ENCODE measurements around the gene C2orf42. TPM values are rescaled to one million over a fixed set of nuclear protein-coding genes. Genes with fewer than 3 reads are reported as not detected.
"Not testable (repeated sequence)": the region's sequence is repeated elsewhere in the genome, so short reads cannot be mapped to it uniquely, and the experiment has no call there.

Gene C2orf42
- total RNA-seq, 1 experiment from 2014 or later = 6.8 TPM

DNA sequence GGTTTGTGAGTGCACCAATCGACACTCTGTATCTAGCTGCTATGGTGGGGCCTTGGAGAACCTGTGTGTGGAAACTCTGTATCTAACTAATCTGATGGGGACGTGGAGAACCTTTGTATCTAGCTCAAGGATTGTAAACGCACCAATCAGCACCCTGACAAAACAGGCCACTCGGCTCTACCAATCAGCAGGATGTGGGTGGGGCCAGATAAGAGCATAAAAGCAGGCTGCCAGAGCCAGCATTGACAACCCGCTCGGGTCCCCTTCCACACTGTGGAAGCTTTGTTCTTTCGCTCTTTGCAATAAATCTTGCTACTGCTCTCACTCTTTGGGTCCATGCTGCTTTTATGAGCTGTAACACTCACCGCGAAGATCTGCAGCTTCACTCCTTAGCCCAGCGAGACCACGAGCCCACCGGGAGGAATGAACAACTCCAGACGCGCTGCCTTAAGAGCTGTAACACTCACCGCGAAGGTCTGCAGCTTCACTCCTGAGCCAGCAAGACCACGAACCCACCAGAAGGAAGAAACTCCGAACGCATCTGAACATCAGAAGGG, 41.6 kb downstream of the C2orf42 start:
- H3K27me3 Mint-ChIP-seq (ENCODE audit: low read depth); POLR2A ChIA-PET; ATAC-seq; DNase-seq (ENCODE audit: low spot score); H3K4me1 Mint-ChIP-seq; H3K4me3 Mint-ChIP-seq: not testable (repeated sequence)
- H3K36me3 Mint-ChIP-seq = peaks cover 24% of the 10 kb centered on the region
- H3K9me3 Mint-ChIP-seq = peaks cover 10% of the 10 kb centered on the region
- TF ChIP-seq NFYB (CRISPR knock-in tag; conservative IDR thresholded peaks at IDR 0.05; ENCODE audit: low read depth) = peak; percentile 59
- H3K27ac Mint-ChIP-seq = peak overlapping the region; percentile 45; the same call in 1 of the 2 replicates
- CTCF ChIA-PET = interaction anchor here (1.3 to 2.3 kb wide), 2 partner anchors 78 to 235 kb away, joined by 3 to 6 read pairs; partner anchors contain the start of gene MXD1

DNA sequence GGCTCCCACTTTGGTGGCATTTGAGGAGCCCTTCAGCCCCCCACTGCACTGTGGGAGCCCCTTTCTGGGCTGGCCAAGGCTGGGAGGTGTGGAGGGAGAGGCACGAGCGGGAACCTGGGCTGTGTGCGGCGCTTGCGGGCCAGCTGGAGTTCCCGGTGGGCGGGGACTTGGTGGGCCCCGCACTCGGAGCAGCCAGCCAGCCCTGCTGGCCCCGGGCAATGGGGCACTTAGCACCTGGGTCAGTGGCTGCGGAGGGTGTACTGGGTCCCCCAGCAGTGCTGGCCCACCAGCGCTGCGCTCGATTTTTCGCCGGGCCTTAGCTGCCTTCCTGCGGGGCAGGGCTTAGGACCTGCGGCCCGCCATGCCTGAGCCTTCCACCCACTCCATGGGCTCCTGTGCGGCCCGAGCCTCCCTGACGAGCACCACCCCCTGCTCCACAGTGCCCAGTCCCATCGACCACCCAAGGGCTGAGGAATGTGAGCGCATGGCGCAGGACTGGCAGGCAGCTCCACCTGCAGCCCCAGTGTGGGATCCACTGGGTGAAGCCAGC, 42.5 kb downstream of the C2orf42 start:
- not testable (repeated sequence) for H3K4me3 Mint-ChIP-seq
- POLR2A ChIA-PET = interaction anchor here (1.9 kb wide), 1 partner anchor 234 kb away, joined by 7 read pairs; the partner anchor contains the start of gene MXD1
- CTCF ChIA-PET = interaction anchor here (1.0 to 2.3 kb wide), 4 partner anchors 77 to 234 kb away, joined by 3 to 6 read pairs (median 4); partner anchors contain the start of gene MXD1

DNA sequence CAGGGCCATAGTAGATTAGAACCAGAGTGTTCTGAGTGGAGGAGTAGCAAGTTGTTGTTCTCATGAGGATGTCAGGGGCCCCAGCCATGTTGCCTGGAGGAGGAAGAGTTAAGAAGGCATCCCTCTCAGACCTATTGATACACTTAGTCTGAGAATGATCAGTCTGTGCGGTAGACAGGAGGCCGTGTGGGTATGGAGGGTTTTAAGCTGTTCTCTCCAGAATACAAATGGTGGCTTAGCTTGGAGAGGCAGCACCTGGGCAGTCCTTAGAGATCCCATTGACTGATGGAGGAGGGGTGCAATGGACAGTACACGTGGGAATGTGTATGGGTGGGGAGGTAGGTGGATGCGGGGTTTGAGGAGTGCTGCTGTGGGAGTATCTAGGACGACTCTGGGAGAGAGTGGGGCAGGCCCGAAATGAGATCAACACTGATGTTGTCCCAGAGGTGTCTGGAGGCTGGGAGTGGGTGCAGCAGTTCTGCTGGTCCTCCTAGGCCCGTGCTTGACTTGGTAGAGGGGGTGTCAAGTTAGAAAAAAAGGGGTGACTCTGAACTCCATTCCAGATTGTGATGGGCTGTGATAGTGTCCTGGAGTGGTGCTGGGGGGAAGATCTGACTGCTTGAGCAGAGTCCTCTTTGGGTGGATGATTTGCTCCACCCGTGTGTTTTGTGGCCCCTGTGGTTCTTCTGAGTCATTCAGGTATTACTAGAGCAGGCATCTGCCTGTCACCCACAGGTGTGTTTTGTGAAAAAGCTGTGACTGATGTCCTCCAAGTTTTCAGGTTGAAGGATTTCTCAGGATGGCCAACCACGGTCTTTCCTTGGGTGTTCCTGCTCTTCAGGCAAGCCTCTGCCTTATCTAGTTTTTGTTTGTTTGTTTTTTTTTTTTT, 44.7 kb downstream of the C2orf42 start:
- CTCF ChIA-PET = no interaction called here
- POLR2A ChIA-PET = interaction anchor here (0.6 kb wide), 1 partner anchor 66 kb away, joined by 3 read pairs; no protein-coding TSS in a partner anchor
- Mint-ChIP-seq H3K27ac (peak overlapping the region; percentile 59), H3K36me3 (peaks cover 20% of the 10 kb centered on the region), H3K9me3 (peaks cover 10% of the 10 kb centered on the region), H3K4me3 (no peak overlapping the region), H3K27me3 (ENCODE audit: low read depth) (no peaks in the 10 kb centered on the region), H3K4me1 (peaks cover 19% of the 10 kb centered on the region)
- ATAC-seq (no peak), DNase-seq (ENCODE audit: low spot score) (no peak)
- no peak for TF ChIP-seq HMGA2 (CRISPR knock-in tag; IDR thresholded peaks at IDR 0.05)
- no peak for TF ChIP-seq RELA (CRISPR knock-in tag; IDR thresholded peaks at IDR 0.05; ENCODE audit: borderline replicate concordance)
- TF ChIP-seq, protein P1, sequence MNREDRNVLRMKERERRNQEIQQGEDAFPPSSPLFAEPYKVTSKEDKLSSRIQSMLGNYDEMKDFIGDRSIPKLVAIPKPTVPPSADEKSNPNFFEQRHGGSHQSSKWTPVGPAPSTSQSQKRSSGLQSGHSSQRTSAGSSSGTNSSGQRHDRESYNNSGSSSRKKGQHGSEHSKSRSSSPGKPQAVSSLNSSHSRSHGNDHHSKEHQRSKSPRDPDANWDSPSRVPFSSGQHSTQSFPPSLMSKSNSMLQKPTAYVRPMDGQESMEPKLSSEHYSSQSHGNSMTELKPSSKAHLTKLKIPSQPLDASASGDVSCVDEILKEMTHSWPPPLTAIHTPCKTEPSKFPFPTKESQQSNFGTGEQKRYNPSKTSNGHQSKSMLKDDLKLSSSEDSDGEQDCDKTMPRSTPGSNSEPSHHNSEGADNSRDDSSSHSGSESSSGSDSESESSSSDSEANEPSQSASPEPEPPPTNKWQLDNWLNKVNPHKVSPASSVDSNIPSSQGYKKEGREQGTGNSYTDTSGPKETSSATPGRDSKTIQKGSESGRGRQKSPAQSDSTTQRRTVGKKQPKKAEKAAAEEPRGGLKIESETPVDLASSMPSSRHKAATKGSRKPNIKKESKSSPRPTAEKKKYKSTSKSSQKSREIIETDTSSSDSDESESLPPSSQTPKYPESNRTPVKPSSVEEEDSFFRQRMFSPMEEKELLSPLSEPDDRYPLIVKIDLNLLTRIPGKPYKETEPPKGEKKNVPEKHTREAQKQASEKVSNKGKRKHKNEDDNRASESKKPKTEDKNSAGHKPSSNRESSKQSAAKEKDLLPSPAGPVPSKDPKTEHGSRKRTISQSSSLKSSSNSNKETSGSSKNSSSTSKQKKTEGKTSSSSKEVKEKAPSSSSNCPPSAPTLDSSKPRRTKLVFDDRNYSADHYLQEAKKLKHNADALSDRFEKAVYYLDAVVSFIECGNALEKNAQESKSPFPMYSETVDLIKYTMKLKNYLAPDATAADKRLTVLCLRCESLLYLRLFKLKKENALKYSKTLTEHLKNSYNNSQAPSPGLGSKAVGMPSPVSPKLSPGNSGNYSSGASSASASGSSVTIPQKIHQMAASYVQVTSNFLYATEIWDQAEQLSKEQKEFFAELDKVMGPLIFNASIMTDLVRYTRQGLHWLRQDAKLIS (CRISPR knock-in tag; IDR thresholded peaks at IDR 0.05; ENCODE audit: borderline replicate concordance) = no peak
- TF ChIP-seq, protein P2, sequence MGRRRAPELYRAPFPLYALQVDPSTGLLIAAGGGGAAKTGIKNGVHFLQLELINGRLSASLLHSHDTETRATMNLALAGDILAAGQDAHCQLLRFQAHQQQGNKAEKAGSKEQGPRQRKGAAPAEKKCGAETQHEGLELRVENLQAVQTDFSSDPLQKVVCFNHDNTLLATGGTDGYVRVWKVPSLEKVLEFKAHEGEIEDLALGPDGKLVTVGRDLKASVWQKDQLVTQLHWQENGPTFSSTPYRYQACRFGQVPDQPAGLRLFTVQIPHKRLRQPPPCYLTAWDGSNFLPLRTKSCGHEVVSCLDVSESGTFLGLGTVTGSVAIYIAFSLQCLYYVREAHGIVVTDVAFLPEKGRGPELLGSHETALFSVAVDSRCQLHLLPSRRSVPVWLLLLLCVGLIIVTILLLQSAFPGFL (CRISPR knock-in tag; IDR thresholded peaks at IDR 0.05; ENCODE audit: borderline replicate concordance) = no peak
- TF ChIP-seq GRHL2 (CRISPR knock-in tag; IDR thresholded peaks at IDR 0.05; ENCODE audit: insufficient replicate concordance, severe bottlenecking) = no peak
- TF ChIP-seq, protein P3, sequence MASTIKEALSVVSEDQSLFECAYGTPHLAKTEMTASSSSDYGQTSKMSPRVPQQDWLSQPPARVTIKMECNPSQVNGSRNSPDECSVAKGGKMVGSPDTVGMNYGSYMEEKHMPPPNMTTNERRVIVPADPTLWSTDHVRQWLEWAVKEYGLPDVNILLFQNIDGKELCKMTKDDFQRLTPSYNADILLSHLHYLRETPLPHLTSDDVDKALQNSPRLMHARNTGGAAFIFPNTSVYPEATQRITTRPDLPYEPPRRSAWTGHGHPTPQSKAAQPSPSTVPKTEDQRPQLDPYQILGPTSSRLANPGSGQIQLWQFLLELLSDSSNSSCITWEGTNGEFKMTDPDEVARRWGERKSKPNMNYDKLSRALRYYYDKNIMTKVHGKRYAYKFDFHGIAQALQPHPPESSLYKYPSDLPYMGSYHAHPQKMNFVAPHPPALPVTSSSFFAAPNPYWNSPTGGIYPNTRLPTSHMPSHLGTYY (CRISPR knock-in tag; IDR thresholded peaks at IDR 0.05) = no peak
- TF ChIP-seq TP53 (CRISPR knock-in tag; IDR thresholded peaks at IDR 0.05) = no peak
- no peak for TF ChIP-seq ZNF416 (CRISPR knock-in tag; IDR thresholded peaks at IDR 0.05)
- no peak for TF ChIP-seq ZNF138 (CRISPR knock-in tag; conservative IDR thresholded peaks at IDR 0.05)
- TF ChIP-seq NFATC4 (CRISPR knock-in tag; IDR thresholded peaks at IDR 0.05) = no peak
- TF ChIP-seq IRF2 (CRISPR knock-in tag; IDR thresholded peaks at IDR 0.05; ENCODE audit: borderline replicate concordance, low read depth) = no peak
- TF ChIP-seq ZBTB21 (CRISPR knock-in tag; IDR thresholded peaks at IDR 0.05; ENCODE audit: borderline replicate concordance) = no peak
- TF ChIP-seq FOXK1 (CRISPR knock-in tag; IDR thresholded peaks at IDR 0.05) = no peak
- no peak for TF ChIP-seq ESRRA (CRISPR knock-in tag; IDR thresholded peaks at IDR 0.05; ENCODE audit: borderline replicate concordance)
- TF ChIP-seq NFYB (CRISPR knock-in tag; conservative IDR thresholded peaks at IDR 0.05; ENCODE audit: low read depth) = no peak
- TF ChIP-seq, protein P4, sequence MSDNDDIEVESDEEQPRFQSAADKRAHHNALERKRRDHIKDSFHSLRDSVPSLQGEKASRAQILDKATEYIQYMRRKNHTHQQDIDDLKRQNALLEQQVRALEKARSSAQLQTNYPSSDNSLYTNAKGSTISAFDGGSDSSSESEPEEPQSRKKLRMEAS (CRISPR knock-in tag; IDR thresholded peaks at IDR 0.05) = no peak
- TF ChIP-seq, protein P5, sequence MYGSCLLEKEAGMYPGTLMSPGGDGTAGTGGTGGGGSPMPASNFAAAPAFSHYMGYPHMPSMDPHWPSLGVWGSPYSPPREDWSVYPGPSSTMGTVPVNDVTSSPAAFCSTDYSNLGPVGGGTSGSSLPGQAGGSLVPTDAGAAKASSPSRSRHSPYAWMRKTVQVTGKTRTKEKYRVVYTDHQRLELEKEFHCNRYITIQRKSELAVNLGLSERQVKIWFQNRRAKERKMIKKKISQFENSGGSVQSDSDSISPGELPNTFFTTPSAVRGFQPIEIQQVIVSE (CRISPR knock-in tag; IDR thresholded peaks at IDR 0.05; ENCODE audit: borderline replicate concordance) = no peak

More for the DNA sequence above, 42.5 kb downstream of the C2orf42 start:
- not testable (repeated sequence) for ATAC-seq; DNase-seq (ENCODE audit: low spot score); H3K4me1 Mint-ChIP-seq; H3K27me3 Mint-ChIP-seq (ENCODE audit: low read depth); H3K27ac Mint-ChIP-seq
- peaks cover 10% of the 10 kb centered on the region for H3K9me3 Mint-ChIP-seq
- peaks cover 24% of the 10 kb centered on the region for H3K36me3 Mint-ChIP-seq
